HUES6 (cell line): Measurements from ENCODE around the gene GRIN2C.

ENCODE experiments used
- H3K27ac ChIP-seq: 2 replicates; pipeline ENCODE4 v1.7.0; 2013; ENCODE audit warnings: low read depth, mild to moderate bottlenecking, low read length, inconsistent platforms
- H3K27me3 ChIP-seq: 2 replicates; pipeline ENCODE4 v1.6.1; 2013; ENCODE audit warnings: low read length; ENCODE audit not compliant: control insufficient read depth, insufficient read depth
- H3K36me3 ChIP-seq: 2 replicates; pipeline ENCODE4 v1.6.1; 2013; ENCODE audit warnings: low read length; ENCODE audit not compliant: control insufficient read depth, insufficient read depth
- H3K4me1 ChIP-seq: 2 replicates; pipeline ENCODE4 v1.6.1; 2013; ENCODE audit warnings: low read length; ENCODE audit not compliant: control insufficient read depth, insufficient read depth
- H3K4me3 ChIP-seq: 2 replicates; pipeline ENCODE4 v1.5.1; 2013; ENCODE audit warnings: low read depth, low read length
- H3K9ac ChIP-seq: one replicate; pipeline ENCODE4 v1.6.1; 2013; ENCODE audit warnings: mild to moderate bottlenecking, low read length
- H3K9me3 ChIP-seq: 2 replicates; pipeline ENCODE4 v1.6.1; 2013; ENCODE audit warnings: low read depth, low read length; ENCODE audit not compliant: control insufficient read depth, insufficient read depth

GRIN2C gene

DNA sequence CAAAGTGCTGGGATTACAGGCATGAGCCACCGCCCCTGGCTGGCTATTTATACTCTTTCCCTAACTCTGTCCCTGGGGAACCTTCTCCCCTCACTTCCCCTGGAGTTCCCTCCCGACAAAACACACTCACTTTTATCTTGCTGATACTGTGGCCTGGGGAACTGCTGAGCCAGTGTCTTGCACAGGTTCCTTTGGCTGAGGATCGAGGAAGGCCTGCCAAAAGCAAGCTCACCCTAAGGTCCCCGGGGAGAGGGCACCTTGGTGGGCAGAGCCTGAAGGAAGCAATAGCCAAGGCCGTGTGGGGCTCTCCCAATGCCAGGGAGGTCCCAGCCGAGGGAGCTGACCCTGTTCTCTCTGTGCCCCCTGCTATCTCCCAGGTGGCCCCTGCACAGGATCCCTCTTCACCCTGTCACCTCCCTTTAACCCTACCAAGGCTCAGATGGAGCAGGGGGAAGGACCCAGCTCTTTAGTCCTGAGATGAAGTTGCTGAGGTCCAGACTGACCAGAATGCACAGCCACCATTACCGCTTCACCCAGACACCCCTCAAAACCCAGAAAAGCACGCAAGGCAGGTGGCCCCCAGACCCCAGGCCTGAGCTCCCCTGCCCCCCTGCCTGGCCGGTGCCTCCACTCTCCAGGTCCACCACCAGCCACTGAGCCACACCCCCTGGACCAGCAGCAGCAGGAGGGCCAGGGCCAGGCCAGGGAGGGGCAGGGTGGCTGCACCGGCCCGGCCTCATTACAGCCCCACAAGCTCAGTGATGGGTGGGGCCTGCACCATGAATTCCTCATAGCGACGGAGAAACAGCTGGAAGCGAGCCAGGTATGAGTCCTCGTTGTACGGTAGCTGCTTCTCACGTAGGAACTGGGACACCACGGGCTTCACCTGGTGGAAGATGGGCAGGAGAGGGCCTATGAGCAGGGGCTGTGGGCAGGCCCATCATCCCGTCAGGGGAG lies 18.2 kb upstream of the GRIN2C start:
- Histone ChIP-seq H3K4me1 (peaks cover 8% of the 10 kb centered on the region), H3K4me3 (no peak overlapping the region), H3K9ac (no peak overlapping the region), H3K36me3 (no peaks in the 10 kb centered on the region), H3K9me3 (no peaks in the 10 kb centered on the region), H3K27me3 (peaks cover 4% of the 10 kb centered on the region; the same call in 1 of the 2 replicates), H3K27ac (no peak overlapping the region)

DNA sequence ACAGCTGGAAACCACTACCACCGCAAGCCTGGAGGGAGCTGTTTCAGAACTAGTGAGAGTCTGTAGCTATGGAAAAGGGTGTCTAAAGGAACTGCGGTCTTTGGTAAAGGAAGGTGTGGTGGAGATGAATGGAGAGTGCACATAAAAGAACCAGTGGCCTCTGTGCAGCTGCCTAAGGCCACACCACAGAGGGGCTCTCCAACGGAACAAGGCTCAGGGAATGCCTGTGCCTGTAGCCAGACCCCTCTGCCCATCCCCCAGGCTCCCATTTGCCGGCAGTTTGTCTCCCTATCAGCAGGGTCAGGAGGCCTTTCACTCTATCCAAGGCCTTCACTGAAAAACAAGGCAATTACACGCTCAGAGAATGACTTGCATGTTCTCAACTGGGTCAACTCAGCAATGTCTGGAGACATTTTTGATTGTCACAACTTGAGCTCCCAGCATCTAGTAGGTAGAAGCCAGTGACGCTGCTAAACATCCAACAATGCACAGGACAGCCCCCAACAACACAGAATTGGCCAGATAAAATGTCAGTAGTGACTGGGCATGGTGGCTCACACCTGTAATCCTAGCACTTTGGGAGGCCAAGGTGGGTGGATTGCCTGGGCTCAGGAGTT lies 16.4 kb upstream of the GRIN2C start:
- Histone ChIP-seq H3K9me3 (no peaks in the 10 kb centered on the region), H3K36me3 (peaks cover 3% of the 10 kb centered on the region; the same call in 1 of the 2 replicates), H3K27me3 (no peaks in the 10 kb centered on the region), H3K4me3 (no peak overlapping the region), H3K27ac (no peak overlapping the region), H3K9ac (peak overlapping the region; percentile 12), H3K4me1 (peaks cover 18% of the 10 kb centered on the region)

DNA sequence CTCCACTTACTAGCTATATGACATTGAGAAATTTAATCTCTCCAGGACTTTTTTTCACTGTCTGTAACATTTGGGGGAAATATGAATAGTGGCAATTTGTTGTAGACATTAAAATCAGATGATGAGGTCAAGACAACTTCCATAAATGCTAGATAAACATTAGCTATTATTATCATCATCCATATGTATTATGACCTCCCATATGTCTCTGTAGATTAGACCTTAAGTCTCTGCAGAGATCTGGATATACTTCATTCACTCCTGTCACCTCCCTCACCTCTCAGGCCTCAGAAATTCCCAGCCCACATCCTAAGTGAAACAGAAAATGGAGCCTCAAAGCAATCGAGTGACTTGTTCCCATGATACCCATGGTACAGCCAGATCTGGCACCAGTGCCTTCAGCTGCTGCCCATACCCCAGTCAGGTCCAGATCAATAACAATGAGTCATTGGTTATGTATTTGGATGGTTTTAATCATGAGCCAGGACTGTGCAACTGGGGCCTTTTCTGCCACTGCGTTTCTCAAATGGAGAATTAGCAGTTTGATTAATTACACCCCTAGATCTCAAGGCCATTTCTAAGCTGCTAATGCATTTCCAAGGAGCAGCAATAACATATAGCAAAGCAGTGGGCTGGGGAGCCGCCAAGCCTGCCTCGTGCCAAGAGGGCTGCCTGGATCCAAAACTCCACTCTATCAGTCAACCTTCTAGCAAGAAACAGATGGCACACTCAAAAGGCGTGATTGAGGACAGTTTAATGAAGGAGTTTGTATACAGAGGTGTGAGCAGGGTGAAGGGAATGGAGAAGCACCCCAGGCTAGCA lies 15.7 kb upstream of the GRIN2C start:
- Histone ChIP-seq H3K9ac (no peak overlapping the region), H3K27ac (no peak overlapping the region), H3K4me3 (no peak overlapping the region), H3K4me1 (peaks cover 18% of the 10 kb centered on the region), H3K27me3 (no peaks in the 10 kb centered on the region), H3K9me3 (no peaks in the 10 kb centered on the region), H3K36me3 (peaks cover 3% of the 10 kb centered on the region; the same call in 1 of the 2 replicates)

DNA sequence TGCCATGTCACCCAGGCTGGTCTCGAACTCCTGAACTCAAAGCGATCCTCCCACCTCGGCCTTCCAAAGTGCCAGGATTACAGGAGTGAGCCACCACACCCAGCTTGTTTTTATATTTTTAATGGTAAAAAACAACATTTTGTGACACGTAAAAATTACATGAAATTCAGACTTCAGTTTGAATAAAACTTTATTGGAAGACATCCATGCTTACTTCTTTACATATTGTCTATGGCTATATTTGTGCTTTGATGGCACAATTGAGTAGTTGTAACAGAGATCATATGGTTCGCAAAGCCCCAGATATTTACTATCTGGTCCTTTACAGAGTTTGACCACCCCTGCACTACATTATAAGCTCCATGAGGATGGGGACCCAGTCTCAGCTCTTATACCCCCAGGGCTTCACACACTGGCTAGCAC lies 14.9 kb upstream of the GRIN2C start:
- peaks cover 18% of the 10 kb centered on the region for H3K4me1 ChIP-seq
- peaks cover 6% of the 10 kb centered on the region; the same call in 1 of the 2 replicates for H3K36me3 ChIP-seq
- no peak overlapping the region for H3K4me3 ChIP-seq
- no peak overlapping the region for H3K27ac ChIP-seq
- no peaks in the 10 kb centered on the region for H3K9me3 ChIP-seq
- no peak overlapping the region for H3K9ac ChIP-seq
- no peaks in the 10 kb centered on the region for H3K27me3 ChIP-seq

DNA sequence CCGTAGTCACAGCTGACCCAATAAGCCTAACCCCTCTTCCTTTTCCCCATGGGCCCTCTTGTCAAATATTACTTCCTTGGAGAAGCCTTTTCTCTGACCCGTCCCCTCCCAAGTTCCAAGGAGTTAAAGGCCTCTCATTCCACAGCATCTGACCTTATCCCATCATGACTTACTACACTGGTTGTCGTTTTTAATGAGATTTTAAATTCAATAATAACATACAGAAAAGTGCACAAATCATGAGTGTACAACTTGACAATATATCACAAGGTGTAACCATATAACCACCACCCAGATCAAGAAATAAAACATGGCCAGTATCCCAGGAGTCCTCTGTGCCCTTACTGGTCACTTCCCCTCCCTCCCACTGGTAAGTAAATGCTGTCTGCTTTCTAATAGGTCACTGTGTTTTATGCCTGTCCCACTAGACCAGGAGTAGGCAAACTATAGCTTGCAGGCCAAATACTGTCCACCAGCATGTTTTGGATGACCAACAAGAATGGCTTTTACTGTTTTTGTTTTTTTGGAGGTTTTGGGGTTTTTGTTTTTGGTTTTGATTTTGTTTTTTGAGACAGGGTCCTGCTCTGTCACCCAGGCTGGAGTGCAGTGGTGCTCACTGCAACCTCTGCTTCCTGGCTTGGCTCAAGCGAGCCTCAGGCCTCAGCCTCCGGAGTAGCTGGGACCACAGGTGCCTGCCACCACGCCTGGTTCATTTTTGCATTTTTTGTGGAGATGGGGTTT lies 14.4 kb upstream of the GRIN2C start:
- H3K36me3 ChIP-seq: peaks cover 6% of the 10 kb centered on the region; the same call in 1 of the 2 replicates
- H3K9me3 ChIP-seq: no peaks in the 10 kb centered on the region
- peak overlapping the region; percentile 97 for H3K4me3 ChIP-seq
- H3K27me3 ChIP-seq: no peaks in the 10 kb centered on the region
- peaks cover 18% of the 10 kb centered on the region for H3K4me1 ChIP-seq
- H3K9ac ChIP-seq: peak overlapping the region; percentile 94
- H3K27ac ChIP-seq: peak overlapping the region; percentile 67; the same call in 1 of the 2 replicates

DNA sequence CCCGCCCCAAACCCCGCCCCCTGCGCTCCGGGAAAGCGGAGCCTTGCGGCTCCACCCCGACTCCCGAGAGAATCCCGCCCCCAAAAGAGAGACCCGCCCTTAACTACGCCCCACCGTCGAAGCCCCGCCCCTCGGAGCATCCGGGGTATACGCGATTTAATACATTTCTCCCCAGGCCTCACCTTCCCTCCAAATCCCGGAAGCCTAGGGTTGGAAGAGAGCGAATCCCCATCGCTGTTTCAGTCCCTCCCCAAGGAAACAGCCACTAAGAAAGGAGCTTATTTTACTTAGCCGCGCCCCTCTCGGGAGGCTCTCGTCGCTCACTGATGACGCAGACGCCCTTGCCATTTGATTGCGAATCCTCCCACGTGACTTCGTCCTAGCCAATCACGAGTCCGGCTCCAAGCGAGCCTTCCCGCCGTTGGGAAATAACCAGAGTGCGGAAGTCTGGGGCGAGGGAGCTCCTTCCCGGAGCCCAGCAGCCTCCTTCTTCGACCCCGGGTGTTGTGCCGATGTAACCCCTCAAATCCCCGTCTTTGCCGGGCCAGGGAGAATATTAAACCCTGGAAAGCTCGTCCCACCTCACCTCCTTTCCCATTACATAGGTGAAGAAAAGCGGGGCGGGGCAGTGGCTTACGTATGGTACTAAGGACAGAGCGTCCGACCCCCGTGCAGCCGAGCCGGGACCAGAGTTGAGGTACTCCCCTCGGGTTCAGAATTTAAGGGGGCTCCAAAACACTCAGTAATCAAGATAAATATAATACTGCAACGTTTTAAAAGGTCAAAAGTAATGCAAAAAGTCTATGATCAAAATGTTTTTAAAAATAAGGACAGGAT lies 13.6 kb upstream of the GRIN2C start:
- no peaks in the 10 kb centered on the region for H3K9me3 ChIP-seq
- peaks cover 18% of the 10 kb centered on the region for H3K4me1 ChIP-seq
- H3K27ac ChIP-seq: peak overlapping the region; percentile 67
- no peaks in the 10 kb centered on the region for H3K27me3 ChIP-seq
- H3K9ac ChIP-seq: peak overlapping the region; percentile 94
- peaks cover 6% of the 10 kb centered on the region; the same call in 1 of the 2 replicates for H3K36me3 ChIP-seq
- H3K4me3 ChIP-seq: peak overlapping the region; percentile 97

DNA sequence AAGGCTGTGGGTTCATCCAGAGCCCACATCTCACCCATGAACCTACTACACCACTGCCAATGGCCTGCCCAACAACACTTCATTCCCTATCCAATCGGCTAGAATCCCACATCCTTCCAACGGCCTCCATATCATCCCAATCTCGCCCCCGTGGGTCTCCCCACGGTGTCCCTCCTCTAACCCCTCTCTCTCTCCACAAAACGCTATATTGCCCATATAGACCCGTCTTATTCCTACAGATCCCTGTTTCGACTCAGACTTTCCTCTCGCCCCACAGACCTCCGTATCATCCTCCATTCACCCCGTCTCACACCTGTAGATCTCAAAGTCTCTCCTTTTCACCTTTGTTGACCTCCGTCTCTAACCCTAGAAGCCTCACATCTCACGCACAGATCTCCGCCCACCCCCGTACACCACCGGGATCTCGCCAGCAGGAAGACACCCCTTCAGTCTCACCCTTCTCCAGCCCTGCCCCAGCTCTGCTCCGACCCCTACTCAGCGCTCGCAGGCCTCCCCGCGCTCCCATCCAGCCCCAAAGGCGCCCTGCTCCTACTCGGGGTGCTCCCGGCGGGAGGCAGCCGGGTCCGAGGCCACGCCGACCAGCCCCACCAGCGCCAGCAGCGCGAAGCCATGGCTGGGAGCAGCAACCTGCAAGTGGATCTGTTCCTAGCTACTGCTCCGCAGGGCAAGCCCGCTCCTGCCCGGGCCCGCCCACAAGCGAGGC lies 12.8 kb upstream of the GRIN2C start, which contains the start of gene FDXR:
Gene FDXR, minus strand, starts transcription at position 682 of the 724 bp plus-strand sequence. Its CDS starts 50 bp downstream, at position 632.
- Histone ChIP-seq H3K9ac (peak within 1 kb of the TSS; percentile 94), H3K27ac (peak within 1 kb of the TSS; percentile 85), H3K36me3 (peaks cover 6% of the 10 kb centered on the region; the same call in 1 of the 2 replicates), H3K27me3 (no peaks in the 10 kb centered on the region), H3K9me3 (no peaks in the 10 kb centered on the region), H3K4me1 (peaks cover 18% of the 10 kb centered on the region), H3K4me3 (peak within 1 kb of the TSS; percentile 97)

DNA sequence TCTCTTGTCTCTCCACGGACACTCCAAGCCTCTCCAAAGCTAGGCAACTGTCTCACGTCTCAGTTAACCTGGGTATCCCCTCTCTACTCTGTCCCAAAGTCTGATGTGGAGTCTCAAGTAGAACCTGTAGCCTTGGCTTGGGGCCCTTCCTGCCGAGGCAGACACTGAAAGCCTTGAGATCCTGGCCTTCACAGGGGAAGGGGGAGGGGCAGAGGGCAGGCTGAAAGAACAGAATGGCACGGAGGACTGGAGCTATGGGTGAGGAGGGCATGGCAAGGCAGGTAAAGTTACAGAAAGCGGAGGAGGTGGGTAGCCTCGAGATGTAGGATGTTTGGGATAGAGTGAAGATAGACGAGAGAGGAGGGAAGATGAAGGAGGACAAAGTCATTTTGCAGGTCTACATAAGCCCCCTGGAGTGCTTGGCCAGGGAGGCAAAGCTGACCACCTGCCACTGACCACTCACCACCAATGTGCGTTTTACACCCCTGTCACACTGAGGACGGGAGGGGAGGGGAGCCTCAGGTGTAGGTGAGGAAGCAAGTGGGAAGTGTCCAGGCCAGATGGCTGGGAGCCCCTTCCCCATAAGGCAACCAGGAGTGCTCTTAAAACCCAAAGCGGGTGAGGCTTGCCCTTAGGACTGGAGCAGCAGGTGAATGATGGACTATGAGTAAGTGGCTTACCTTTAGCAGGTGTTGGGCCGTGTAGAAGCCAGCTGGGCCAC lies 11.8 kb upstream of the GRIN2C start:
- Histone ChIP-seq H3K27ac (no peak overlapping the region), H3K36me3 (peaks cover 6% of the 10 kb centered on the region; the same call in 1 of the 2 replicates), H3K9ac (no peak overlapping the region), H3K4me3 (peak overlapping the region; percentile 97), H3K9me3 (no peaks in the 10 kb centered on the region), H3K27me3 (no peaks in the 10 kb centered on the region), H3K4me1 (peaks cover 18% of the 10 kb centered on the region)

DNA sequence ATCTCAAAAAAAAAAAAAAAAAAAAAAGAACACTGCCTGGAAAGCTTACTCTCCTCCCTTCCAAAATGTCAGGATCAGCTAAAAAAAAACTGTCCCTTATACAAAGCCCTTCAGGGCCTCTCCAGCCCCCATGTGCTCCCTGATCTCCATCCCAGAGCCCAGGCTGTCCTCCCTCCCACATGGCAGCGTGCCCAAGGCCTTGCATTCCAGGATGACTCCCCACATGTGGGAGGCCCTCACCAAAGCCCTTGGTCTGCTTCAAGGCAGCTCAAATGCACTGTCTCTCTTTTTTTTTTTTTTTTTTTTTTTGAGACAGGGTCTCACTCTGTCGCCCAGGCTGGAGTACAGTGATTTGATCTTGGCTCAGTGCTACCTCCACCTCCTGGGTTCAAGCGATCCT lies 10.8 kb upstream of the GRIN2C start:
- no peaks in the 10 kb centered on the region for H3K27me3 ChIP-seq
- H3K9ac ChIP-seq: no peak overlapping the region
- H3K4me1 ChIP-seq: peaks cover 15% of the 10 kb centered on the region

More for the DNA sequence above, 10.8 kb upstream of the GRIN2C start:
- H3K27ac ChIP-seq: no peak overlapping the region
- no peak overlapping the region for H3K4me3 ChIP-seq
- no peaks in the 10 kb centered on the region for H3K9me3 ChIP-seq
- peaks cover 8% of the 10 kb centered on the region; the same call in 1 of the 2 replicates for H3K36me3 ChIP-seq
